BJ (cell line): ENCODE results near the gene CHP1. TPM values are rescaled to one million over a fixed set of nuclear protein-coding genes. Genes with fewer than 3 reads are reported as not detected.
"Not testable (repeated sequence)": the region's sequence is repeated elsewhere in the genome, so short reads cannot be mapped to it uniquely, and the experiment has no call there.

ENCODE experiments used
- CTCF ChIA-PET: fragments of 350-600 bp; formaldehyde crosslinking; extraction: SDS; loops from one replicate; lab custom pipeline; 2021; ENCODE audit warnings: antibody characterized with exemption, inconsistent platforms; lab: Yijun Ruan, JAX
- POLR2A ChIA-PET: fragments of 300-600 bp; sonication (Branson Sonifier 250); formaldehyde crosslinking; extraction: SDS; loops from one replicate; lab custom pipeline; 2021; ENCODE audit warnings: antibody characterized with exemption; lab: Charles Lee
- DNase-seq: peaks from one replicate; pipeline ENCODE4 v3.0.0-alpha.2; 2011; ENCODE audit warnings: low read depth
- H3K27me3 ChIP-seq: 2 replicates; pipeline ENCODE4 v1.6.0; 2011; ENCODE audit warnings: low read length; ENCODE audit not compliant: control insufficient read depth, insufficient read depth
- H3K36me3 ChIP-seq: 2 replicates; pipeline ENCODE4 v1.5.1; 2011; ENCODE audit warnings: low read length; ENCODE audit not compliant: control insufficient read depth, insufficient read depth
- H3K4me3 ChIP-seq: 2 replicates; pipeline ENCODE4 v1.5.1; 2011; ENCODE audit warnings: low read depth, mild to moderate bottlenecking, control low read depth, low read length
- CTCF ChIP-seq: IDR thresholded peaks from 2 replicates; pipeline ENCODE4 v1.5.1; 2011; ENCODE audit warnings: low read depth, mild to moderate bottlenecking, control low read depth, inconsistent platforms, low read length, moderate library complexity; ENCODE audit not compliant: insufficient read depth
- polyA plus RNA-seq: library from polyadenylated mRNA; depleted of rRNA; stranded (reverse); fragments of >200 nt; gene quantifications from 2 replicates; pipeline ENCODE4 v1.2.3, GENCODE V29; 2011

The CHP1 gene
- polyA plus RNA-seq, 1 experiment, result 59.9 TPM

- H3K36me3 ChIP-seq, result peaks cover 4% of the 10 kb centered on the region; the same call in 1 of the 2 replicates
- ChIA-PET POLR2A (no interaction called here), CTCF (no interaction called here)
- no peak for TF ChIP-seq CTCF
- H3K27me3 ChIP-seq, result no peaks in the 10 kb centered on the region
- H3K4me3 ChIP-seq, result no peak overlapping the region
- no peak for DNase-seq
These were observed 48.6 kb downstream of the CHP1 start for GRCh38 chr15:41279535-41280283.

- ChIA-PET POLR2A (no interaction called here), CTCF (interaction anchor here (0.5 kb wide), 1 partner anchor 15 kb away, joined by 3 read pairs; no protein-coding TSS in a partner anchor)
- Histone ChIP-seq H3K36me3 (peaks cover 4% of the 10 kb centered on the region; the same call in 1 of the 2 replicates), H3K4me3 (no peak overlapping the region), H3K27me3 (no peaks in the 10 kb centered on the region)
- DNase-seq, result peak; percentile 61
- TF ChIP-seq CTCF, result no peak
These were observed 50.2 kb downstream of the CHP1 start for GRCh38 chr15:41281236-41281635.

- CTCF ChIA-PET, H3K36me3 ChIP-seq, DNase-seq, POLR2A ChIA-PET, H3K27me3 ChIP-seq, H3K4me3 ChIP-seq: not testable (repeated sequence)
These were observed 51.4 kb downstream of the CHP1 start for GRCh38 chr15:41282436-41282835.

GRCh38 chr15:41282980-41283652, 52.0 kb downstream of the CHP1 start:
- H3K27me3 ChIP-seq, H3K36me3 ChIP-seq, CTCF ChIA-PET, DNase-seq: not testable (repeated sequence)
- H3K4me3 ChIP-seq, result peak overlapping the region; percentile 90
- POLR2A ChIA-PET, result interaction anchor here (0.6 kb wide), 1 partner anchor 115 kb away, joined by 7 read pairs; no protein-coding TSS in a partner anchor

- Histone ChIP-seq H3K36me3 (peaks cover 10% of the 10 kb centered on the region), H3K27me3 (no peaks in the 10 kb centered on the region), H3K4me3 (peak overlapping the region; percentile 90)
- CTCF ChIA-PET, result no interaction called here
- no peak for TF ChIP-seq CTCF
- DNase-seq, result peak; percentile 97
- POLR2A ChIA-PET, result interaction anchor here (0.6 kb wide), 1 partner anchor 115 kb away, joined by 7 read pairs; no protein-coding TSS in a partner anchor
These were observed 52.8 kb downstream of the CHP1 start for GRCh38 chr15:41283653-41284426.
